ENCODE results near the gene FEM1C. TPM values are rescaled to one million over a fixed set of nuclear protein-coding genes. Genes with fewer than 3 reads are reported as not detected.

The FEM1C gene
- total and polyA plus RNA-seq, 10 of the 15 experiments (the other 5 are each of a cell fraction or from before 2014, with no cell fraction given), result 1.9 to 15.6 (median 8.0) TPM

DNA sequence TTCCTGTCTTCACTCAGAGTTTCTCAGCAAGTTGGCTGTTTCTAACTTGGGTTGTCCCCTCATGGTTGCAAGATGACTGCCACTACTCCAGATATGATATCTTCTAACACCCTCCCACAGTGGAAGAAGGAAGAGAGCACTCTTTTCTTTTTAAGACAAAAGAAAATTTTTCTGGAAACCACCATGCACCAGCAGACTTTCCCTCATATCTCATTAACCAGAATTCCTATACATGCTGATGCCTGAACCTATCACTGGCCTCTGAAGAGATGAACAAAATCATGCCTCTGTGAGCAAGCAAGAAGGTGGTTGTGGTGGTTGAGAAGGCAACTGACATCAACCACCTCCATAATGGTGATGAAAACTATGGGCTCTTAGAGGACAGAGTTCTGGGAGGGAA is 56.8 kb downstream of the FEM1C start (continued):
- TF ChIP-seq E2F8 (IDR thresholded peaks at IDR 0.05; ENCODE audit: low read depth, partially characterized antibody), result no peak
- no peak for TF ChIP-seq JUND (IDR thresholded peaks at IDR 0.05; ENCODE audit: low read depth, low read length)
- no peak for TF ChIP-seq KLF5 (IDR thresholded peaks at IDR 0.05; ENCODE audit: partially characterized antibody)
- TF ChIP-seq MYB (IDR thresholded peaks at IDR 0.05; ENCODE audit: borderline replicate concordance, low read depth, low read length), result no peak
- TF ChIP-seq RAD21 (IDR thresholded peaks at IDR 0.05; ENCODE audit: insufficient read depth, low read depth, low read length), result no peak
- no peak for TF ChIP-seq PBX3 (IDR thresholded peaks at IDR 0.05; ENCODE audit: insufficient replicate concordance, low read depth, low read length)
- no peak for TF ChIP-seq TBL1XR1 (IDR thresholded peaks at IDR 0.05; ENCODE audit: low read depth, low read length)
- TF ChIP-seq RELA (IDR thresholded peaks at IDR 0.05; ENCODE audit: borderline replicate concordance, partially characterized antibody), result no peak
- TF ChIP-seq ZNF622 (IDR thresholded peaks at IDR 0.05), result no peak
- no peak for TF ChIP-seq CBX3 (IDR thresholded peaks at IDR 0.05; ENCODE audit: borderline replicate concordance, low read depth)
- TF ChIP-seq CHD4 (IDR thresholded peaks at IDR 0.05), result no peak
- no peak for TF ChIP-seq CEBPB (IDR thresholded peaks at IDR 0.05; ENCODE audit: borderline replicate concordance in 1 of 2, low read depth in 2 of 2, low read length in 2 of 2)
- no peak for TF ChIP-seq SREBF2 (IDR thresholded peaks at IDR 0.05; ENCODE audit: low read length)
- no peak for TF ChIP-seq SIN3A (IDR thresholded peaks at IDR 0.05; ENCODE audit: low read depth, low read length)
- no peak for TF ChIP-seq TCF3 (IDR thresholded peaks at IDR 0.05; ENCODE audit: borderline replicate concordance, insufficient read depth, low read depth, low read length)
- peak; percentile 58 for TF ChIP-seq EED (IDR thresholded peaks at IDR 0.05; ENCODE audit: low read depth)
- peak; percentile 65 for TF ChIP-seq RUNX3 (IDR thresholded peaks at IDR 0.05; ENCODE audit: low read length)
- no peak for TF ChIP-seq NR2F1 (conservative IDR thresholded peaks at IDR 0.05)
- TF ChIP-seq ELK1 (IDR thresholded peaks at IDR 0.05; ENCODE audit: low read depth, low read length), result no peak
- no peak for TF ChIP-seq HSF1 (IDR thresholded peaks at IDR 0.05; ENCODE audit: low read depth, low read length)
- TF ChIP-seq ZNF207 (IDR thresholded peaks at IDR 0.05; ENCODE audit: borderline replicate concordance), result no peak
- no peak for TF ChIP-seq BRCA1 (IDR thresholded peaks at IDR 0.05; ENCODE audit: low read depth, low read length)
- no peak for TF ChIP-seq SUZ12 (IDR thresholded peaks at IDR 0.05; ENCODE audit: unreplicated experiment)
- no peak for TF ChIP-seq ZBTB33 (IDR thresholded peaks at IDR 0.05)
- TF ChIP-seq IKZF1 (conservative IDR thresholded peaks at IDR 0.05), result peak; percentile 50; the same call in 1 of the 2 replicates

Measured in GM12878 (cell line).